Panc1 (cell line): ENCODE measurements around the gene CEPT1. TPM values are rescaled to one million over a fixed set of nuclear protein-coding genes. Genes with fewer than 3 reads are reported as not detected.
A peak's percentile ranks its signal among the peaks of the same experiment; 100 is the strongest.

Experiments
- ATAC-seq: fragments of 200-7000 bp; cut with Tn5 transposase; 2 replicates; pipeline ENCODE4 v1.9.1; 2020; ENCODE audit warnings: mild to moderate bottlenecking, moderate library complexity
- BruUV-seq: library from RNA; stranded (reverse); fragments of 400-500 nt; replicated peaks from 2 replicates; lab custom pipeline; 2021; lab: Mats Ljungman, UMichigan
- CTCF ChIA-PET: fragments of 300-600 bp; sonication (Branson Sonifier 250); formaldehyde crosslinking; loops from one replicate; lab custom pipeline; 2022; ENCODE audit warnings: antibody characterized with exemption; lab: Charles Lee
- POLR2A ChIA-PET: fragments of 300-600 bp; sonication (Branson Sonifier 250); formaldehyde crosslinking; loops from one replicate; lab custom pipeline; 2022; ENCODE audit warnings: antibody characterized with exemption; lab: Charles Lee
- DNase-seq: peaks from one replicate; pipeline ENCODE4 v3.0.0-alpha.2; 2010; ENCODE audit warnings: low read depth, low spot score
- H3K27ac ChIP-seq: 2 replicates; pipeline ENCODE4 v1.5.1; 2011; ENCODE audit warnings: mild to moderate bottlenecking, low read length, inconsistent platforms
- H3K27me3 ChIP-seq: fragments of 200-500 bp; sonication (Bioruptor generic); 2 replicates; pipeline ENCODE4 v1.6.0; 2014; ENCODE audit warnings: low read length, inconsistent platforms; ENCODE audit not compliant: control insufficient read depth, insufficient read depth
- H3K36me3 ChIP-seq: fragments of 200-500 bp; sonication (Bioruptor generic); 2 replicates; pipeline ENCODE4 v1.5.1; 2014; ENCODE audit warnings: inconsistent platforms, mild to moderate bottlenecking, low read length, moderate library complexity; ENCODE audit not compliant: control insufficient read depth, insufficient read depth
- H3K4me1 ChIP-seq: 2 replicates; pipeline ENCODE4 v1.5.1; 2011; ENCODE audit warnings: inconsistent platforms, mild to moderate bottlenecking, low read length, moderate library complexity; ENCODE audit not compliant: control insufficient read depth, insufficient read depth
- H3K4me3 ChIP-seq, 2 experiments: 2 replicates each; pipeline ENCODE4 v1.5.1; 2011 to 2012; ENCODE audit warnings: low read depth in 2 of 2, low read length in 2 of 2, mild to moderate bottlenecking in 2 of 2, inconsistent platforms in 1 of 2, moderate library complexity in 1 of 2
- H3K9me3 ChIP-seq: fragments of 200-500 bp; sonication (Bioruptor generic); 2 replicates; pipeline ENCODE4 v1.5.1; 2014; ENCODE audit warnings: low read depth, mild to moderate bottlenecking, inconsistent platforms, low read length, moderate library complexity; ENCODE audit not compliant: control insufficient read depth, insufficient read depth
- CTCF ChIP-seq: fragments of 450-650 bp; IDR thresholded peaks from 2 replicates; pipeline ENCODE4 v1.5.1; 2017; ENCODE audit warnings: mild to moderate bottlenecking
- POLR2AphosphoS5 ChIP-seq: IDR thresholded peaks from 2 replicates; pipeline ENCODE4 v1.6.1; 2012; ENCODE audit warnings: mild to moderate bottlenecking, low read depth, low read length, moderate library complexity
- REST ChIP-seq, 2 experiments: IDR thresholded peaks; 2 replicates each; pipeline ENCODE4 v1.6.1; 2011 to 2012; ENCODE audit warnings: low read depth in 2 of 2, control low read depth in 1 of 2, low read length in 1 of 2, mild to moderate bottlenecking in 1 of 2, moderate library complexity in 1 of 2; ENCODE audit not compliant: insufficient read depth in 1 of 2
- SIN3A ChIP-seq: IDR thresholded peaks from 2 replicates; pipeline ENCODE4 v1.6.1; 2012; ENCODE audit warnings: low read depth, mild to moderate bottlenecking, low read length, moderate library complexity, borderline replicate concordance; ENCODE audit not compliant: insufficient read depth
- TCF7L2 ChIP-seq: IDR thresholded peaks from 2 replicates; pipeline ENCODE4 v1.6.1; 2011; ENCODE audit warnings: mild to moderate bottlenecking, low read depth, low read length, inconsistent platforms
- in situ Hi-C: cut with HindIII; loops from 2 replicates; pipeline ENCODE4 v1.10.0; 2016; ENCODE audit warnings: low sequenced_read_pairs, low pct_unique_long_range_greater_than_20kb
- intact Hi-C: fragments of 100-400 bp; cut with micrococcal nuclease; formaldehyde crosslinking; loops from one replicate; pipeline ENCODE4 v1.10.0; 2022; ENCODE audit not compliant: unreplicated experiment
- total RNA-seq: library from RNA; stranded (reverse); gene quantifications from one replicate; pipeline ENCODE4 v1.2.1, GENCODE V29; 2021; ENCODE audit not compliant: unreplicated experiment

The CEPT1 gene
- total RNA-seq, 1 experiment from 2014 or later = 21.9 TPM

GRCh38 chr1:111204983-111205713 is 65.1 kb downstream of the CEPT1 start:
- Histone ChIP-seq H3K4me1 (no peaks in the 10 kb centered on the region), H3K36me3 (no peaks in the 10 kb centered on the region; the same call in 1 of the 2 replicates), H3K27me3 (peaks cover 2% of the 10 kb centered on the region; the same call in 1 of the 2 replicates), H3K9me3 (no peaks in the 10 kb centered on the region), H3K27ac (no peak overlapping the region), H3K4me3 (peak overlapping the region; percentile 50 to 57; a peak in 2 of 4 replicates)
- TF ChIP-seq CTCF (no peak), SIN3A (no peak), REST (IDR thresholded peaks at IDR 0.05; ENCODE audit: insufficient read depth in 1 of 2, low read depth in 2 of 2, low read length in 1 of 2) (no peak), TCF7L2 (no peak), POLR2AphosphoS5 (no peak)
- ATAC-seq (no peak), DNase-seq (no peak)
- intact Hi-C loops (no loop called here), in situ Hi-C loops (no loop called here)
- ChIA-PET CTCF (no interaction called here), POLR2A (no interaction called here)
- BruUV-seq = no TSS peak

GRCh38 chr1:111205714-111206050 is 65.7 kb downstream of the CEPT1 start:
- CTCF ChIA-PET = no interaction called here
- BruUV-seq = no TSS peak
- in situ Hi-C loops = no loop called here

More at GRCh38 chr1:111205714-111206050, 65.7 kb downstream of the CEPT1 start:
- Histone ChIP-seq H3K4me1 (no peaks in the 10 kb centered on the region), H3K9me3 (no peaks in the 10 kb centered on the region), H3K27ac (no peak overlapping the region), H3K36me3 (no peaks in the 10 kb centered on the region; the same call in 1 of the 2 replicates), H3K27me3 (peaks cover 2% of the 10 kb centered on the region; the same call in 1 of the 2 replicates), H3K4me3 (no peak overlapping the region)
- ATAC-seq (no peak), DNase-seq (no peak)
- intact Hi-C loops = no loop called here
- POLR2A ChIA-PET = no interaction called here
- TF ChIP-seq REST (IDR thresholded peaks at IDR 0.05; ENCODE audit: insufficient read depth in 1 of 2, low read depth in 2 of 2, low read length in 1 of 2) = no peak
- TF ChIP-seq CTCF = no peak
- TF ChIP-seq POLR2AphosphoS5 = no peak
- no peak for TF ChIP-seq TCF7L2
- no peak for TF ChIP-seq SIN3A
